HepG2 (cell line): ENCODE measurements around the gene TNFAIP1. TPM values are rescaled to one million over a fixed set of nuclear protein-coding genes. Genes with fewer than 3 reads are reported as not detected.

Experiments used
- ATAC-seq: fragments of 200-7000 bp; cut with Tn5 transposase; 3 replicates; pipeline ENCODE4 v1.9.1; 2020; ENCODE audit warnings: mild to moderate bottlenecking, moderate library complexity
- BruUV-seq: library from RNA; stranded (reverse); fragments of 400-500 nt; replicated peaks from 2 replicates; lab custom pipeline; 2021; lab: Mats Ljungman, UMichigan
- CTCF ChIA-PET: fragments of 300-600 bp; formaldehyde crosslinking; extraction: SDS; loops from one replicate; lab custom pipeline; 2021; ENCODE audit warnings: low total read pairs, inconsistent platforms, low intra/inter-chr PET ratio; lab: Yijun Ruan, JAX
- POLR2A ChIA-PET: fragments of 350-600 bp; sonication (Branson Sonifier 250); formaldehyde crosslinking; loops from one replicate; lab custom pipeline; 2020; ENCODE audit warnings: antibody characterized with exemption, inconsistent platforms; lab: Yijun Ruan, JAX
- DNase-seq: peaks from one replicate; pipeline ENCODE4 v3.0.0-alpha.2; 2015; ENCODE audit warnings: low spot score
- FAIRE-seq: peaks from 3 replicates; lab custom pipeline; 2011; peaks lifted over from hg19 to GRCh38; lab: Jason Lieb, UNC
- H2AFZ ChIP-seq: one replicate; pipeline ENCODE4 v1.6.1; 2011; ENCODE audit warnings: low read length, inconsistent platforms
- H3K27ac ChIP-seq: fragments of 300-600 bp; 3 replicates; pipeline ENCODE4 v1.8.0; 2011; ENCODE audit warnings: mixed run types, mild to moderate bottlenecking, mixed read lengths, low read length, inconsistent platforms; ENCODE audit not compliant: insufficient read depth; ENCODE audit errors: extremely low read length
- H3K27me3 ChIP-seq, 2 experiments: fragments of 200-600 bp in 1 of 2; 2 replicates in 1 of 2; 3 replicates in 1 of 2; pipeline versions ENCODE4 v1.6.0 to v1.8.0; 2011; ENCODE audit warnings: low read length in 2 of 2, mild to moderate bottlenecking in 2 of 2, moderate library complexity in 2 of 2, inconsistent platforms in 1 of 2; ENCODE audit not compliant: insufficient read depth in 2 of 2, control insufficient read depth in 1 of 2
- H3K36me3 ChIP-seq, 2 experiments: fragments of 200-600 bp in 1 of 2; replicated peaks in 1 of 2; 2 replicates in 1 of 2; 3 replicates in 1 of 2; pipeline versions ENCODE4 v1.5.1 to v1.8.0; 2011; ENCODE audit warnings: low read length in 2 of 2, inconsistent platforms in 1 of 2; ENCODE audit not compliant: insufficient read depth in 2 of 2, control insufficient read depth in 1 of 2
- H3K4me1 ChIP-seq: 2 replicates; pipeline ENCODE4 v1.5.1; 2012; ENCODE audit warnings: low read length, inconsistent platforms; ENCODE audit not compliant: insufficient read depth
- H3K4me2 ChIP-seq: 2 replicates; pipeline ENCODE4 v1.6.0; 2011; ENCODE audit warnings: low read depth, low read length, inconsistent platforms
- H3K4me3 ChIP-seq, 3 experiments: fragments of 200-600 bp in 1 of 3; sonication (generic), shearing (Covaris generic) in 1 of 3; replicated peaks in 1 of 3; 2 replicates each; pipeline ENCODE4 v1.5.1; 2011 to 2016; ENCODE audit warnings: low read length in 3 of 3, inconsistent platforms in 2 of 3, low read depth in 2 of 3, mild to moderate bottlenecking in 2 of 3, control low read depth in 1 of 3, mixed read lengths in 1 of 3; ENCODE audit not compliant: insufficient read depth in 1 of 3
- H3K79me2 ChIP-seq: one replicate; pipeline ENCODE4 v1.6.1; 2011; ENCODE audit warnings: low read length, inconsistent platforms; ENCODE audit not compliant: insufficient read depth
- H3K9ac ChIP-seq: 2 replicates; pipeline ENCODE4 v1.6.0; 2011; ENCODE audit warnings: mild to moderate bottlenecking, low read depth, low read length, inconsistent platforms; ENCODE audit not compliant: insufficient read depth
- H3K9me3 ChIP-seq: 2 replicates; pipeline ENCODE4 v1.5.1; 2012; ENCODE audit warnings: mild to moderate bottlenecking, low read length
- H4K20me1 ChIP-seq: 2 replicates; pipeline ENCODE4 v1.6.0; 2011; ENCODE audit warnings: inconsistent platforms, mild to moderate bottlenecking, low read length, moderate library complexity; ENCODE audit not compliant: insufficient read depth
- DPF2 ChIP-seq: sonication (generic); formaldehyde crosslinking; IDR thresholded peaks from 2 replicates; pipeline ENCODE4 v1.4.0; 2020; ENCODE audit warnings: mild to moderate bottlenecking, low read depth, missing genetic modification reagents, borderline replicate concordance
- IRF9 ChIP-seq: sonication (generic); formaldehyde crosslinking; IDR thresholded peaks from 2 replicates; pipeline ENCODE4 v1.8.0; 2022; ENCODE audit warnings: missing genetic modification reagents, mild to moderate bottlenecking, borderline replicate concordance
- ISX ChIP-seq: sonication (generic); formaldehyde crosslinking; conservative IDR thresholded peaks from 2 replicates; pipeline ENCODE4 v1.5.0; 2020; ENCODE audit warnings: missing genetic modification reagents
- MAFF ChIP-seq: IDR thresholded peaks from 2 replicates; pipeline ENCODE4 v1.6.1; 2011; ENCODE audit warnings: low read depth, low read length, improper control_type of control experiment
- NCOA5 ChIP-seq: sonication (generic); formaldehyde crosslinking; IDR thresholded peaks from 2 replicates; pipeline ENCODE4 v1.4.0; 2020; ENCODE audit warnings: missing genetic modification reagents
- NFYB ChIP-seq: sonication (generic); formaldehyde crosslinking; IDR thresholded peaks from 2 replicates; pipeline ENCODE4 v1.4.0; 2020; ENCODE audit warnings: missing genetic modification reagents
- POLR2G ChIP-seq: fragments of 200-400 bp; formaldehyde crosslinking; IDR thresholded peaks from 2 replicates; pipeline ENCODE4 v1.6.1; 2018; ENCODE audit warnings: mild to moderate bottlenecking, low read depth, low read length, moderate library complexity
- RELA ChIP-seq: sonication (generic); formaldehyde crosslinking; IDR thresholded peaks from 2 replicates; pipeline ENCODE4 v1.4.0; 2020; ENCODE audit warnings: missing genetic modification reagents
- RFXANK ChIP-seq: IDR thresholded peaks from 2 replicates; pipeline ENCODE4 v1.6.1; 2016
- SNAPC5 ChIP-seq: sonication (generic); formaldehyde crosslinking; IDR thresholded peaks from 2 replicates; pipeline ENCODE4 v1.8.1; 2023; ENCODE audit warnings: mild to moderate bottlenecking, missing genetic modification reagents, borderline replicate concordance
- SRF ChIP-seq: IDR thresholded peaks from 2 replicates; pipeline ENCODE4 v1.6.1; 2011; ENCODE audit warnings: mild to moderate bottlenecking, low read depth, low read length, moderate library complexity
- ZC3H4 ChIP-seq: sonication (generic); formaldehyde crosslinking; IDR thresholded peaks from 2 replicates; pipeline ENCODE4 v1.4.0; 2020; ENCODE audit warnings: missing genetic modification reagents, borderline replicate concordance
- ZNF101 ChIP-seq: sonication (generic); formaldehyde crosslinking; IDR thresholded peaks from 2 replicates; pipeline ENCODE4 v1.4.0; 2020; ENCODE audit warnings: mild to moderate bottlenecking, low read depth, missing genetic modification reagents, borderline replicate concordance
- ZNF224 ChIP-seq: sonication (generic); formaldehyde crosslinking; IDR thresholded peaks from 2 replicates; pipeline ENCODE4 v1.5.0; 2020; ENCODE audit warnings: mild to moderate bottlenecking, missing genetic modification reagents
- ZNF235 ChIP-seq: sonication (generic); formaldehyde crosslinking; IDR thresholded peaks from 2 replicates; pipeline ENCODE4 v1.8.1; 2023; ENCODE audit warnings: mild to moderate bottlenecking, missing genetic modification reagents, borderline replicate concordance
- ZNF639 ChIP-seq: conservative IDR thresholded peaks from 2 replicates; pipeline ENCODE4 v1.6.1; 2018; ENCODE audit warnings: missing genetic modification reagents
- ZNF784 ChIP-seq: sonication (generic); formaldehyde crosslinking; IDR thresholded peaks from 2 replicates; pipeline ENCODE4 v1.5.1; 2020; ENCODE audit warnings: missing genetic modification reagents, mild to moderate bottlenecking, borderline replicate concordance
- WGBS: methylation state at CpG from one replicate; pipeline ENCODE4 v1.1.6; 2017; ENCODE audit warnings: low lambda C conversion rate; 5-methylcytosine and 5-hydroxymethylcytosine counted together
- in situ Hi-C: cut with HindIII; loops from 2 replicates; pipeline ENCODE4 v1.10.0; 2017; ENCODE audit warnings: low pct_unique_long_range_greater_than_20kb; ENCODE audit not compliant: extremely low pct_ligation_motif_present
- intact Hi-C: fragments of 100-400 bp; cut with micrococcal nuclease; formaldehyde crosslinking; loops from one replicate; pipeline ENCODE4 v1.10.0; 2022; ENCODE audit not compliant: unreplicated experiment
- polyA plus RNA-seq, 8 experiments: library from polyadenylated mRNA; depleted of rRNA in 3 of 8; stranded (reverse) in 7 of 8; unstranded in 1 of 8; fragments of >200 nt; fragmentation: Illumina TruSeq in 4 of 8; extraction: Trizol in 4 of 8; gene quantifications; 2 replicates each; pipeline versions ENCODE4 v1.2.1 to v1.2.3, GENCODE V29; 2011 to 2016; ENCODE audit warnings: low read depth in 4 of 8, missing spikeins in 1 of 8, mixed read lengths in 1 of 8; ENCODE audit not compliant: insufficient read depth in 1 of 8
- total RNA-seq, 5 experiments: library from RNA; depleted of rRNA; stranded (reverse); fragments of >200 nt; fragmentation: Illumina TruSeq; extraction: Trizol; gene quantifications; 2 replicates each; pipeline ENCODE4 v1.2.3, GENCODE V29; 2016; ENCODE audit warnings: low read depth in 1 of 5
- TF ChIP-seq, protein P1 (sequence below): sonication (generic); formaldehyde crosslinking; IDR thresholded peaks from 2 replicates; pipeline ENCODE4 v1.8.0; 2022; ENCODE audit warnings: mild to moderate bottlenecking, missing genetic modification reagents; ENCODE audit not compliant: insufficient replicate concordance

Gene TNFAIP1
- total and polyA plus RNA-seq, 2 of the 13 experiments (the other 11 are each of a cell fraction or from before 2014, with no cell fraction given) = 17.5 to 40.6 TPM

DNA sequence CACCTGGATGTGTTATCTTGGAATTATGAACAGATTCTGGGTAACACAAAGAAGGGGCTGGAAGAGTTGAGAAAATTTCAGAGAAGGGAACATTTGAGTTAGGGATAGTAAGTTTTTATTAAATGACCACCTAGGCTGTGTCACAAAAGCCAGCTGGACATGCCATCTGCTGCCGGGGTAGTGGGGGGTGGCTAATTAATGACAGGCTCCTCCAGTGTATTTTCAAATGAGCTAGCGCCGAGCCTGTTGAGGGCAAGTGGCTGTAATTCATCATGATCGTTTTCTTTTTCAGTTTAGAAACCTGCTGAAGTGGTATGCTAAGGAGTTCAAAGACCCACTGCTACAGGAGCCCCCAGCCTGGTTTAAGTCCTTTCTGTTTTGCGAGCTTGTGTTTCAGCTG is 10.3 kb upstream of the TNFAIP1 start:
- CTCF ChIA-PET = no interaction called here
- no peak overlapping the region for H3K4me3 ChIP-seq
- H3K27ac ChIP-seq = no peak overlapping the region
- ATAC-seq = no peak
- no peaks in the 10 kb centered on the region for H3K27me3 ChIP-seq
- in situ Hi-C loops (no loop called here), intact Hi-C loops (no loop called here)
- H3K9ac ChIP-seq = no peak overlapping the region
- no peak overlapping the region for H3K4me2 ChIP-seq
- FAIRE-seq = no peak
- no peaks in the 10 kb centered on the region for H3K9me3 ChIP-seq
- WGBS = 97% methylated on average over 5 of the region's 5 CpGs
- H4K20me1 ChIP-seq = peaks cover 5% of the 10 kb centered on the region; the same call in 1 of the 2 replicates
- POLR2A ChIA-PET = interaction anchor here (2.1 kb wide), 1 partner anchor 10 kb away, joined by 10 read pairs; the partner anchor contains the start of genes IFT20 and TNFAIP1
- no peak for DNase-seq
- peaks cover 74% of the 10 kb centered on the region for H3K4me1 ChIP-seq
- BruUV-seq = no TSS peak
- TF ChIP-seq SRF = no peak
- TF ChIP-seq POLR2G = no peak
- TF ChIP-seq DPF2 = no peak
- no peak for TF ChIP-seq ZNF235 (CRISPR knock-in tag)
- TF ChIP-seq IRF9 (CRISPR knock-in tag) = no peak
- TF ChIP-seq RFXANK = no peak
- no peak for TF ChIP-seq NFYB (CRISPR knock-in tag)
- TF ChIP-seq RELA = no peak
- TF ChIP-seq ZNF784 (CRISPR knock-in tag) = no peak
- TF ChIP-seq ISX (CRISPR knock-in tag) = no peak
- TF ChIP-seq ZNF639 (CRISPR knock-in tag) = no peak
- TF ChIP-seq SNAPC5 (CRISPR knock-in tag) = no peak
- no peak for TF ChIP-seq MAFF
- TF ChIP-seq ZNF101 (CRISPR knock-in tag) = no peak
- no peak for TF ChIP-seq ZC3H4
- TF ChIP-seq, protein P1, sequence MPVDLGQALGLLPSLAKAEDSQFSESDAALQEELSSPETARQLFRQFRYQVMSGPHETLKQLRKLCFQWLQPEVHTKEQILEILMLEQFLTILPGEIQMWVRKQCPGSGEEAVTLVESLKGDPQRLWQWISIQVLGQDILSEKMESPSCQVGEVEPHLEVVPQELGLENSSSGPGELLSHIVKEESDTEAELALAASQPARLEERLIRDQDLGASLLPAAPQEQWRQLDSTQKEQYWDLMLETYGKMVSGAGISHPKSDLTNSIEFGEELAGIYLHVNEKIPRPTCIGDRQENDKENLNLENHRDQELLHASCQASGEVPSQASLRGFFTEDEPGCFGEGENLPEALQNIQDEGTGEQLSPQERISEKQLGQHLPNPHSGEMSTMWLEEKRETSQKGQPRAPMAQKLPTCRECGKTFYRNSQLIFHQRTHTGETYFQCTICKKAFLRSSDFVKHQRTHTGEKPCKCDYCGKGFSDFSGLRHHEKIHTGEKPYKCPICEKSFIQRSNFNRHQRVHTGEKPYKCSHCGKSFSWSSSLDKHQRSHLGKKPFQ = no peak
- TF ChIP-seq NCOA5 (CRISPR knock-in tag) = no peak
- TF ChIP-seq ZNF224 = no peak
- peaks cover 60% of the 10 kb centered on the region for H3K79me2 ChIP-seq
- no peak overlapping the region for H2AFZ ChIP-seq
- H3K36me3 ChIP-seq = peaks cover 9 to 41% of the 10 kb centered on the region in 2 experiments
